HG03095 (cell line): ENCODE measurements around the gene SIGLEC5.

Experiments used
- ATAC-seq: cut with Tn5 transposase; IDR thresholded peaks from one replicate; pipeline ENCODE4 v1.9.1; 2021; ENCODE audit warnings: moderate library complexity; ENCODE audit not compliant: unreplicated experiment

The SIGLEC5 gene

GRCh38 chr19:51590441-51590840, 39.8 kb downstream of the SIGLEC5 start:
- ATAC-seq: no peak

GRCh38 chr19:51589511-51589910, 40.7 kb downstream of the SIGLEC5 start:
- no peak for ATAC-seq

GRCh38 chr19:51587264-51588191, 42.7 kb downstream of the SIGLEC5 start:
- no peak for ATAC-seq

GRCh38 chr19:51586799-51587198, 43.4 kb downstream of the SIGLEC5 start:
- ATAC-seq: no peak

- ATAC-seq: no peak
Measured at GRCh38 chr19:51586103-51586728, 44.0 kb downstream of the SIGLEC5 start.

- ATAC-seq: no peak
Measured at GRCh38 chr19:51576850-51577249, 53.4 kb downstream of the SIGLEC5 start.

GRCh38 chr19:51573331-51573730, 56.9 kb downstream of the SIGLEC5 start:
- ATAC-seq: no peak

GRCh38 chr19:51572908-51573307, 57.3 kb downstream of the SIGLEC5 start:
- no peak for ATAC-seq

- no peak for ATAC-seq
Measured at GRCh38 chr19:51572410-51572809, 57.8 kb downstream of the SIGLEC5 start.

GRCh38 chr19:51571599-51571998, 58.6 kb downstream of the SIGLEC5 start:
- ATAC-seq: no peak

GRCh38 chr19:51570962-51571575, 59.1 kb downstream of the SIGLEC5 start, which contains the start of gene ZNF175:
Gene ZNF175, plus strand, starts transcription at chr19:51571283. Its CDS starts 2,047 bp downstream, at chr19:51573330.
- peak; percentile 74 for ATAC-seq

- no peak for ATAC-seq
Measured at GRCh38 chr19:51568456-51568855, 61.7 kb downstream of the SIGLEC5 start.

- ATAC-seq: no peak
Measured at GRCh38 chr19:51567583-51567982, 62.6 kb downstream of the SIGLEC5 start.

GRCh38 chr19:51566489-51567100, 63.6 kb downstream of the SIGLEC5 start:
- no peak for ATAC-seq

GRCh38 chr19:51565583-51565982, 64.6 kb downstream of the SIGLEC5 start:
- no peak for ATAC-seq

- ATAC-seq: no peak
Measured at GRCh38 chr19:51564791-51565190, 65.4 kb downstream of the SIGLEC5 start.
